ENCODE measurements around the gene DNAJB6.

The DNAJB6 gene

DNA sequence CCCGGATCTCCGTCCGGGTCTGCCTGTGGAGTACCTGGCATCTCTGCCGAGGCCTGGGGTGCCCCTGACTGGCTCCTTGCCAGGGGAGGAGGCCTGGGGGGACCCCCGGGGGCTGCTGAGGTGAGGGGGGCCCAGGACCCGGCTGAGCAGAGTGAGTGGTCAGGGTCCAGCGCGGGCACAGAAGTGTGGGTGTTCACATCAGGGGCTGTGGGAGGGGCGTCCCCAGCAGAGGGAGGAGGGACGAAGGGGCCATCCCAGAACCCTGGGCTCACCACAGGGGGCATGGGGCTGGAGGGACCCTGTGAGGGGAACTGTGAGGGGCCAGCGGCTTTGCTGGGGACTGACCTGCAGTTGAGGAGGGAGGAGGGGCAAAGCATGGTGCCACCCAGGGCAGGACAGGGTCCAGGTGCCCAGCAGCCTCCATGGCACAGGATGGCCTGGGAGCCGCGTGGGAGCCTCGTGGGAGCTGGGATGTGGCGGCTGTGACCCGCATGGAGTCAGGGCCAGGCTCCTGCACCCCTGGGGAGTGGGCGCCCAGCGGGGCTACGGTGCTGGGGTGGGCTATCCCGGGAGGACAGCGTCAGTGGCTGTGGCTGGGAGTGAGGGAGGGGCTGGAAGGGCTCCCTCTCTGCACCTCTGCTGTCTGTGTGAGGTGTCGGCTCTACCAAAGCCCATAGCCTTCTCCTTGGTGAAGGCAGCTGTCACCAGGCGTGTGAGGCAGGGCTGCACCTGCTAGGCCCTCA, 91.2 kb downstream of the DNAJB6 start:
- no peak overlapping the region for H2AFZ ChIP-seq (ENCODE audit: low read depth, low read length)
- H3K9ac ChIP-seq (ENCODE audit: low read depth, low read length) = no peak overlapping the region
- H4K20me1 ChIP-seq (ENCODE audit: insufficient read depth, low read length) = no peaks in the 10 kb centered on the region
- no peaks in the 10 kb centered on the region for H3K79me2 ChIP-seq (ENCODE audit: insufficient read depth, low read length)
- H3K4me1 ChIP-seq (ENCODE audit: insufficient read depth, low read length) = peaks cover 8% of the 10 kb centered on the region
- H3K36me3 ChIP-seq (ENCODE audit: insufficient read depth, low read length) = no peaks in the 10 kb centered on the region
- no peak overlapping the region for H3K4me3 ChIP-seq (ENCODE audit: low read depth in 1 of 2, low read length in 2 of 2)
- no peak overlapping the region for H3K27ac ChIP-seq (ENCODE audit: low read length)
- ATAC-seq (ENCODE audit: insufficient read depth, low read depth) (no peak), DNase-seq (no peak)
- H3K27me3 ChIP-seq (ENCODE audit: insufficient read depth, low read length, poor library complexity) = no peaks in the 10 kb centered on the region
- TF ChIP-seq EZH2 (IDR thresholded peaks at IDR 0.05; ENCODE audit: borderline replicate concordance, low read depth, low read length, severe bottlenecking) = no peak
- TF ChIP-seq, protein P1, sequence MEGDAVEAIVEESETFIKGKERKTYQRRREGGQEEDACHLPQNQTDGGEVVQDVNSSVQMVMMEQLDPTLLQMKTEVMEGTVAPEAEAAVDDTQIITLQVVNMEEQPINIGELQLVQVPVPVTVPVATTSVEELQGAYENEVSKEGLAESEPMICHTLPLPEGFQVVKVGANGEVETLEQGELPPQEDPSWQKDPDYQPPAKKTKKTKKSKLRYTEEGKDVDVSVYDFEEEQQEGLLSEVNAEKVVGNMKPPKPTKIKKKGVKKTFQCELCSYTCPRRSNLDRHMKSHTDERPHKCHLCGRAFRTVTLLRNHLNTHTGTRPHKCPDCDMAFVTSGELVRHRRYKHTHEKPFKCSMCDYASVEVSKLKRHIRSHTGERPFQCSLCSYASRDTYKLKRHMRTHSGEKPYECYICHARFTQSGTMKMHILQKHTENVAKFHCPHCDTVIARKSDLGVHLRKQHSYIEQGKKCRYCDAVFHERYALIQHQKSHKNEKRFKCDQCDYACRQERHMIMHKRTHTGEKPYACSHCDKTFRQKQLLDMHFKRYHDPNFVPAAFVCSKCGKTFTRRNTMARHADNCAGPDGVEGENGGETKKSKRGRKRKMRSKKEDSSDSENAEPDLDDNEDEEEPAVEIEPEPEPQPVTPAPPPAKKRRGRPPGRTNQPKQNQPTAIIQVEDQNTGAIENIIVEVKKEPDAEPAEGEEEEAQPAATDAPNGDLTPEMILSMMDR (IDR thresholded peaks at IDR 0.05; ENCODE audit: borderline replicate concordance, extremely low read depth, low read length, poor library complexity, severe bottlenecking) = no peak
- H3K4me2 ChIP-seq (ENCODE audit: insufficient read depth, low read length) = no peak overlapping the region
- no peaks in the 10 kb centered on the region for H3K9me3 ChIP-seq (ENCODE audit: insufficient read depth, low read length, severe bottlenecking)

DNA sequence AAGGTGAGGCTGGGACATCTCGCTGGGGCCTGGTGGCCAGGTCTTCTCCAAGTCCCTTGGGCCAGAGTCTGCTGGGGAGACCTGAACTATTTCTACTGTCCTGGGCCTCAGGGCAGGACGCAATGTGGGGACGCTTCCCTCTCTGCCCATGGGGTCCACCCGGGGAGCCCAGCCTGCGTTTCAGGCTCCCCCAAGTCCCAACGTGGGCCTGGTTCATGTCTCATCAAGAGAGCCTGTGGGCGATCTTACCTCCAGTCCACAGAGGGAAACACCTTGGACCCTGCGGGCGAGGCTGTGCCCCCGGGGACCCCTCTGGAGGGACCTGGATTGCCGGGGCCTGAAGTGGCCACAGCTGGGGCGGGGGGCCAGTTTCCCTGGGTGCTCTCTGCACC, 91.7 kb downstream of the DNAJB6 start:
- TF ChIP-seq, protein P1 (IDR thresholded peaks at IDR 0.05; ENCODE audit: borderline replicate concordance, extremely low read depth, low read length, poor library complexity, severe bottlenecking) = no peak
- TF ChIP-seq EZH2 (IDR thresholded peaks at IDR 0.05; ENCODE audit: borderline replicate concordance, low read depth, low read length, severe bottlenecking) = no peak
- Histone ChIP-seq H3K27ac (ENCODE audit: low read length) (no peak overlapping the region), H3K4me1 (ENCODE audit: insufficient read depth, low read length) (peaks cover 14% of the 10 kb centered on the region), H3K36me3 (ENCODE audit: insufficient read depth, low read length) (no peaks in the 10 kb centered on the region), H2AFZ (ENCODE audit: low read depth, low read length) (no peak overlapping the region), H3K4me3 (ENCODE audit: low read depth in 1 of 2, low read length in 2 of 2) (no peak overlapping the region), H4K20me1 (ENCODE audit: insufficient read depth, low read length) (no peaks in the 10 kb centered on the region), H3K9ac (ENCODE audit: low read depth, low read length) (no peak overlapping the region), H3K79me2 (ENCODE audit: insufficient read depth, low read length) (no peaks in the 10 kb centered on the region), H3K4me2 (ENCODE audit: insufficient read depth, low read length) (no peak overlapping the region), H3K9me3 (ENCODE audit: insufficient read depth, low read length, severe bottlenecking) (no peaks in the 10 kb centered on the region), H3K27me3 (ENCODE audit: insufficient read depth, low read length, poor library complexity) (no peaks in the 10 kb centered on the region)
- ATAC-seq (ENCODE audit: insufficient read depth, low read depth) = no peak
- no peak for DNase-seq

DNA sequence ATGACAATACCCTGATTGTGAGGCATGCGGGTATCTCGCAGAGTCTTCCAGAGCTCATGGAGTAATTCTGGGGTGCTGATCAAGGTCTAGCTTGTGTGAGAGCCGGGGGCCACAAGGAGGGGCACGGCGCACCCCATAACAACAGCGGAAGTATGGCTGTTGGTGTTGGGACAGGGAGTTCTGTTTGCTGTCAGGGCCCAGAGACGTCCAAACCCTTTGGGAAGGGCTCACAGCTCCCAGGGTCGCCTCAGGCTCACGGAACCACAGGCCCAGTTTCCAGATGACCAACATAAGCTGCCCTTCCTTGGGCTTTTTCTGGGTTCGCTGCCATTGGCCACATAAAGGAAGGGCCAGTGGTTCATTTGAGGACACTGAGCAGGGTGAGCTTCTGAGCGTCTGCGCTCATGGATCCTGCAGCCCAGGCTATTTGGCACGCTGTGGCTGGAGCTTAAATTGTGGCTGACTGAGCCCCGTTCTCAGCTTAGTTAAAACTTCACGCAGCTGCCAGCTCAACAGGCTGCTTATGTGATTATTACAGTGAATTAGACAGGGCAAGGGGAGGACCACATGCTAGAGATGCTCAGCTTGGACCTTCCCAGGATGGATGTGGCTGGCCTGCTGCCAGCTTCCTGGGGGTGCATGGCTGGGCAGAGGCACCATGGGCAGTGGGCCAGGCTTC, 92.3 kb downstream of the DNAJB6 start:
- Histone ChIP-seq H3K27me3 (ENCODE audit: insufficient read depth, low read length, poor library complexity) (no peaks in the 10 kb centered on the region), H3K79me2 (ENCODE audit: insufficient read depth, low read length) (no peaks in the 10 kb centered on the region), H3K4me1 (ENCODE audit: insufficient read depth, low read length) (peaks cover 15% of the 10 kb centered on the region), H3K4me3 (ENCODE audit: low read depth in 1 of 2, low read length in 2 of 2) (no peak overlapping the region), H3K27ac (ENCODE audit: low read length) (no peak overlapping the region), H3K9ac (ENCODE audit: low read depth, low read length) (no peak overlapping the region), H3K4me2 (ENCODE audit: insufficient read depth, low read length) (no peak overlapping the region), H3K9me3 (ENCODE audit: insufficient read depth, low read length, severe bottlenecking) (no peaks in the 10 kb centered on the region), H4K20me1 (ENCODE audit: insufficient read depth, low read length) (no peaks in the 10 kb centered on the region), H3K36me3 (ENCODE audit: insufficient read depth, low read length) (no peaks in the 10 kb centered on the region), H2AFZ (ENCODE audit: low read depth, low read length) (no peak overlapping the region)
- TF ChIP-seq EZH2 (IDR thresholded peaks at IDR 0.05; ENCODE audit: borderline replicate concordance, low read depth, low read length, severe bottlenecking) = no peak
- TF ChIP-seq, protein P1 (IDR thresholded peaks at IDR 0.05; ENCODE audit: borderline replicate concordance, extremely low read depth, low read length, poor library complexity, severe bottlenecking) = no peak
- ATAC-seq (ENCODE audit: insufficient read depth, low read depth) = no peak
- no peak for DNase-seq
